CD4-positive, alpha-beta memory T cell (primary cell): ENCODE results near the gene CTDSPL. TPM values are rescaled to one million over a fixed set of nuclear protein-coding genes. Genes with fewer than 3 reads are reported as not detected.
A peak's percentile ranks its signal among the peaks of the same experiment; 100 is the strongest.

Experiments
- CTCF ChIA-PET: fragments of 350-600 bp; sonication (Branson Sonifier 250); formaldehyde crosslinking; loops from one replicate; lab custom pipeline; 2021; ENCODE audit warnings: inconsistent platforms; ENCODE audit not compliant: partially characterized antibody; lab: Charles Lee
- POLR2A ChIA-PET: fragments of 350-600 bp; sonication (Branson Sonifier 250); formaldehyde crosslinking; loops from one replicate; lab custom pipeline; 2021; ENCODE audit not compliant: partially characterized antibody; lab: Charles Lee
- DNase-seq, 5 donors: peaks; one replicate each; pipeline versions ENCODE4 v3.0.0 to v3.0.0-alpha.2; 2020 to 2022; ENCODE audit warnings: mixed read lengths in 1 of 5
- H3K27ac ChIP-seq: one replicate; pipeline ENCODE4 v1.7.0; 2013; ENCODE audit warnings: low read depth, low read length
- H3K27me3 ChIP-seq: 2 replicates; pipeline ENCODE4 v1.7.0; 2013; ENCODE audit warnings: mild to moderate bottlenecking, low read length, moderate library complexity; ENCODE audit not compliant: insufficient read depth
- H3K36me3 ChIP-seq: 2 replicates; pipeline ENCODE4 v1.7.0; 2013; ENCODE audit warnings: mild to moderate bottlenecking, low read length, moderate library complexity; ENCODE audit not compliant: insufficient read depth
- H3K4me1 ChIP-seq: 2 replicates; pipeline ENCODE4 v1.7.0; 2013; ENCODE audit warnings: mild to moderate bottlenecking, low read length, moderate library complexity; ENCODE audit not compliant: insufficient read depth
- H3K4me3 ChIP-seq, 2 donors: one replicate each; pipeline ENCODE4 v1.7.0; 2013; ENCODE audit warnings: low read length in 2 of 2, mild to moderate bottlenecking in 1 of 2
- H3K9me3 ChIP-seq, 2 donors: one replicate each; pipeline ENCODE4 v1.7.0; 2013; ENCODE audit warnings: low read length in 2 of 2, control low read depth in 1 of 2; ENCODE audit not compliant: control insufficient read depth in 1 of 2
- H3K27ac Mint-ChIP-seq, 7 donors: one replicate each; pipeline ENCODE4 v1.8.0; 2020 to 2021; ENCODE audit warnings: mixed read lengths in 7 of 7, mild to moderate bottlenecking in 6 of 7, inconsistent platforms in 3 of 7, moderate library complexity in 3 of 7
- H3K27me3 Mint-ChIP-seq, 2 donors: one replicate each; pipeline ENCODE4 v1.8.0; 2020 to 2021; ENCODE audit warnings: mixed read lengths in 2 of 2
- H3K36me3 Mint-ChIP-seq, 2 donors: one replicate each; pipeline ENCODE4 v1.8.0; 2020 to 2021; ENCODE audit warnings: mixed read lengths in 2 of 2, inconsistent platforms in 1 of 2, mild to moderate bottlenecking in 1 of 2
- H3K4me1 Mint-ChIP-seq, 4 donors: one replicate each; pipeline ENCODE4 v1.8.0; 2020 to 2021; ENCODE audit warnings: mixed read lengths in 4 of 4, mild to moderate bottlenecking in 1 of 4
- H3K4me3 Mint-ChIP-seq, 8 donors: one replicate each; pipeline ENCODE4 v1.8.0; 2020 to 2021; ENCODE audit warnings: mixed read lengths in 8 of 8, mild to moderate bottlenecking in 7 of 8, moderate library complexity in 6 of 8, inconsistent platforms in 3 of 8
- H3K9me3 Mint-ChIP-seq, 8 donors: one replicate each; pipeline ENCODE4 v1.8.0; 2020 to 2021; ENCODE audit warnings: mixed read lengths in 8 of 8, mild to moderate bottlenecking in 5 of 8, inconsistent platforms in 3 of 8, moderate library complexity in 1 of 8
- intact Hi-C: fragments of 100-400 bp; cut with micrococcal nuclease; formaldehyde crosslinking; loops from one replicate; pipeline ENCODE4 v1.15.1; 2023
- polyA plus RNA-seq, 2 donors: library from polyadenylated mRNA; unstranded; fragments of 300-500 nt; fragmentation: Illumina TruSeq; gene quantifications; one replicate each; pipeline ENCODE4 v1.2.3, GENCODE V29; 2021
- total RNA-seq, 2 experiments: library from RNA; stranded (reverse); gene quantifications; one replicate each; pipeline ENCODE4 v1.2.3, GENCODE V29; 2021

CTDSPL gene
- total and polyA plus RNA-seq, 4 experiments from 2014 or later: 0.08 to 0.73 (median 0.61) TPM; not detected in 1

DNA sequence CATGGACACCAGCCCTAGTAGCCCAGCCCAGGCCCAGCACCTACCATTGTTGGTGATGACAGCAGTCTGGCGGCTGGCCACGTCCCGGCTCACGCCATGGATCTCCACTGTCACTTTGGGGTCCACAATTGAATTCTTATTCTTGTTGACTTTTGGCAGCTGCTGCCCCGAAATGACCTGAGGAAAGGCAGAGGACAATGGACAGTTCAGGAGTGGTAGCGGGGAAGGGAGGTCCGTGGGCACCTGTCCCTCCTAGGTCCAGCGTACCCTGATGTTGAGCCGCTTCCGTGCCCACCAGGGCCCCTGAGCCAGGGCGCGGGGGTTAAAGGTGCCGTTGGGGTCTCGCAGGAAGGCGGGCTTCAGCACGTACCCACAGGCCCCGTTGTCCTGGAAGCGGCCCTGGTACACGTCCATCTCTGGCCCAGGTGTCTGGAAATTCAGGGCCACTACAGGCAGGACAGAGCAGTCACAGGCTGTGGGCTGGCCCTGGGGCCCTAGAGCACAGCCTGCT, 146.6 kb downstream of the CTDSPL start:
- Mint-ChIP-seq H3K4me1 (peaks cover 9 to 21% (median 15%) of the 10 kb centered on the region in 4 donors), H3K27me3 (no peaks in the 10 kb centered on the region), H3K36me3 (peaks cover 14 to 47% of the 10 kb centered on the region in 2 donors), H3K4me3 (no peak overlapping the region), H3K9me3 (no peaks in the 10 kb centered on the region), H3K27ac (peak overlapping the region in 2 of 7 donors; percentile 66 to 74)
- intact Hi-C loops: no loop called here
- Histone ChIP-seq H3K27ac (no peak overlapping the region), H3K4me3 (no peak overlapping the region), H3K36me3 (peaks cover 46% of the 10 kb centered on the region), H3K9me3 (no peaks in the 10 kb centered on the region), H3K4me1 (peaks cover 4% of the 10 kb centered on the region), H3K27me3 (no peaks in the 10 kb centered on the region)
- ChIA-PET CTCF (interaction anchor here (7.8 kb wide), 1 partner anchor 36 kb away, joined by 146 read pairs; no protein-coding TSS in a partner anchor), POLR2A (interaction anchor here (1.3 to 2.0 kb wide), 2 partner anchors 12 to 30 kb away, joined by 3 to 7 read pairs; partner anchors contain the start of gene DLEC1)
- peak in 1 of 5 donors; percentile 30 for DNase-seq

DNA sequence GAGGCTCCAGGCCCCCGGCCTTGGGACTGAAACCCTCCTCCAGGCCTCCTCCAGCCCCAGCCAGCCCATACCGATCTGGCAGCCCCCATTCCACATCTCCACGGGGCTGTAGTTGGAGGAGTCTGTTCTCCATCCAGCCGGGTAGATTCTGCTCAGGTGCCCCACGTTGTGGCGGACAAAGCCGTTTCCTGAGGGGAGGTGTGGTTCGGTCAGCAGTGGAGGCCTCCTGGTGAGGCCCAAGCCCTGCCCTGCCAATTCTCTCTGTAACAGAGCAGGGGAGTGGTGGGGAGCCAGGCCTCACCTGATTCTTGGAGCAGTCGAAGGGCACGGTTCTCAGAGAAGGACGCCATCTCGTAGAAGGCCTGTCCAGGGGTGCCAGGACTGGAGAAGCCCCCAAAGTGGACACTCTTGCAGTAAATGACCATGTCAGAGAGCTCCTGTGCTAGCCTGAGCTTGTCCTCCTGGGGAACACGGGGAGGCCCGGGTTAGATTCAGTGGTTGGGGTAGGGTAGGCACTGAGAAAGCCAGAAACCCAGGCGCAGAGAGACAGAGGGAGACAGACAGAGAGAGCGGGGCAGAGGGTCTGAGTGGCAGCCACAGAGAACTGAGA, 147.4 kb downstream of the CTDSPL start:
- intact Hi-C loops: no loop called here
- peak overlapping the region in 2 of 7 donors; percentile 72 to 77 for H3K27ac Mint-ChIP-seq

DNA sequence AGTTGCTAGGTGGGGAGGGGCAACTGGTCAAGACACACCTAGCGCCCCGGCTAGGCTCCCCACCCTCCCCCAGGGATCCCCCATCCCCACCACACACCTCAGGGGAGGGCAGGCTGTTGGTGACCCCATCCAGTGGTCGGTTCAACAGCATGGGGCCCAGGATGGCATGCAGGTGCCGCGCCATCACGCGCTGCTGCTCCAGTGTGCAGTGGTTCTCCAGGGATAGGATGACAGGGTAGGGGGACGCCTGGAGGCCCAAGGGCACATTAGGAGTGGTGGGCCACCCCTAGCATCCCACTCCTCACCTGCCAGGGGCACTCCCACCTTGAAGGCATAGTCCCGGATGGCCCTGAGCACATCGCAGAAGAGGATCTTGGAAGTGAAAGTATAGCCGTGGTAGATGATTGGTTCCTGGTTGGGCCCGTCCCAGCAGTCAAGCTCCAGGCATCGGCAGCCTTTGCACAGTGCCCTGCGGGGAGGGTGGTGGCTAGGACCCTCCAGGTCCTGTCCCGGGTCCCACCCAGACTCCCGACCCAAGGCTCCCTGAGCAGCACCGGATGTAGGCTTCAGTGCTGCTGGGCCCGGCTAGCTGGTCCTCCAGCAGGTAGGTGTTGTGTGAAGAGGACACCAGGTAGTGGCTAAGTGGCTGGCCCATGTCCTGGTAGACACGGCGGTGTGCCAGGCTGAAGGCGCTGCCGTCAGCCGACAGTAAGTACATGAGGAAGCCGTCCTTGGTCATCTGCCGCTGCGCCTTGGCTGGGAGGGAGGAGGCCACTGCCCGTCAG, 148.3 kb downstream of the CTDSPL start:
- peak overlapping the region in 1 of 7 donors; percentile 84 for H3K27ac Mint-ChIP-seq
- no peaks in the 10 kb centered on the region for H3K27me3 Mint-ChIP-seq
- no peaks in the 10 kb centered on the region for H3K9me3 ChIP-seq
- peak in 1 of 5 donors; percentile 33 for DNase-seq
- no peak overlapping the region for H3K4me3 ChIP-seq
- H3K27ac ChIP-seq: no peak overlapping the region
- peaks cover 23 to 54% of the 10 kb centered on the region in 2 donors for H3K36me3 Mint-ChIP-seq
- H3K36me3 ChIP-seq: peaks cover 53% of the 10 kb centered on the region
- H3K4me1 Mint-ChIP-seq: peaks cover 0 to 7% (median 3%) of the 10 kb centered on the region in 4 donors
- POLR2A ChIA-PET: interaction anchor here (1.2 to 2.0 kb wide), 3 partner anchors 9 to 29 kb away, joined by 3 to 7 read pairs (median 4); partner anchors contain the start of gene DLEC1
- intact Hi-C loops: no loop called here
- H3K27me3 ChIP-seq: no peaks in the 10 kb centered on the region
- H3K4me3 Mint-ChIP-seq: no peak overlapping the region
- CTCF ChIA-PET: interaction anchor here (1.1 kb wide), 1 partner anchor 29 kb away, joined by 3 read pairs; the partner anchor contains the start of gene DLEC1
- H3K9me3 Mint-ChIP-seq: peaks cover 0 to under 1% (median 0%) of the 10 kb centered on the region in 8 donors
- no peaks in the 10 kb centered on the region for H3K4me1 ChIP-seq

More for the DNA sequence above, 147.4 kb downstream of the CTDSPL start:
- peaks cover 53% of the 10 kb centered on the region for H3K36me3 ChIP-seq
- peaks cover 20 to 53% of the 10 kb centered on the region in 2 donors for H3K36me3 Mint-ChIP-seq
- DNase-seq: peak in 1 of 5 donors; percentile 17
- H3K4me1 ChIP-seq: peaks cover 2% of the 10 kb centered on the region
- no peak overlapping the region for H3K4me3 ChIP-seq
- H3K9me3 Mint-ChIP-seq: no peaks in the 10 kb centered on the region
- POLR2A ChIA-PET: interaction anchor here (1.2 to 2.0 kb wide), 4 partner anchors 8 to 29 kb away, joined by 3 to 7 read pairs (median 4); partner anchors contain the start of gene DLEC1
- CTCF ChIA-PET: no interaction called here
- H3K9me3 ChIP-seq: no peaks in the 10 kb centered on the region
- H3K4me1 Mint-ChIP-seq: peaks cover 7 to 16% (median 11%) of the 10 kb centered on the region in 4 donors
- no peak overlapping the region for H3K27ac ChIP-seq
- no peaks in the 10 kb centered on the region for H3K27me3 ChIP-seq
- no peak overlapping the region for H3K4me3 Mint-ChIP-seq
- H3K27me3 Mint-ChIP-seq: no peaks in the 10 kb centered on the region

DNA sequence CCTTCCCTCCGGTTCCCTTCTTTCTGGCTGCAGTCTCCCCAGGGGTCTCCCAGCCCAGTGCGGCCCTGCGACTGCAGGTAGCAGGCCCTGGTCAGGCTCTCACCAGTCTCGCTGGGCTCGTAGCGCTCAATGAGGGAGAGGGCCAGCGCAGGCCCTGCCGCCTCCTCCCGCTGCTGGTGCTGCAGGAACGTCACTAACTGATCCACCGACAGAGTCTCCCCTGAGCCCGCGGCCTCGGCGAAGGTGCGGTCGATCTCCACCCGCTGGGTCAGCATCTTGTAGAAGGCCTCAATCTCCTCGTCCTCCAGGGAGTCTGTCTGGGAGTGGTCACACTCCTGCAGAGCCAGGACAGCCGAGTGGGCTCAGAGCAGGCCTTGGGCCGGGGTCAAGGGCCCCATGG, 149.4 kb downstream of the CTDSPL start:
- DNase-seq: no peak
- H3K9me3 ChIP-seq: no peaks in the 10 kb centered on the region
- intact Hi-C loops: no loop called here
- H3K4me1 ChIP-seq: no peaks in the 10 kb centered on the region
- POLR2A ChIA-PET: no interaction called here
- H3K9me3 Mint-ChIP-seq: peaks cover 0 to 3% (median 0%) of the 10 kb centered on the region in 8 donors
- no peak overlapping the region for H3K4me3 ChIP-seq
- CTCF ChIA-PET: interaction anchor here (0.8 to 1.0 kb wide), 2 partner anchors 8 to 29 kb away, joined by 3 read pairs; no protein-coding TSS in a partner anchor
- H3K36me3 Mint-ChIP-seq: peaks cover 34 to 57% of the 10 kb centered on the region in 2 donors
- no peak overlapping the region for H3K27ac ChIP-seq
- H3K36me3 ChIP-seq: peaks cover 54% of the 10 kb centered on the region
- H3K4me1 Mint-ChIP-seq: peaks cover 0 to 1% (median 0%) of the 10 kb centered on the region in 4 donors
- no peaks in the 10 kb centered on the region for H3K27me3 ChIP-seq
- H3K4me3 Mint-ChIP-seq: no peak overlapping the region
- H3K27ac Mint-ChIP-seq: no peak overlapping the region
- H3K27me3 Mint-ChIP-seq: no peaks in the 10 kb centered on the region

DNA sequence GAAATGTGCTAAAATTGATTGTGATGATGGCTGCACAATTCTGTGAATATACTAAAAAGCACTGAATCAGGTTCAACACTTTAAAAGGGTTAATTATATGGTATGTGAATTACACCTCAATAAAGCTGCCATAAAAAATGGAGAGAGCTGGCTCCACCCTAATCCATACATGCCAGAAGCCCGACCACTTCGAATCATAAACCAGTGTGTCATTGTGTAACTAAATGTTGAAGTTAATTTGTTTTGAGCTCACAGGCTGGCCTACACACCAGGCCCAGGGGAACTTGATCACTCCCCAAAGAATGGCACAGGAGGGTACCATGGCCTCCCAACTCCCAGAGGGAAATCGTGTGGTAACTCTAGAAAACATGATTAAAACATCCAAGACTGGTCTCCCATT, 153.8 kb downstream of the CTDSPL start:
- no peaks in the 10 kb centered on the region for H3K9me3 ChIP-seq
- H3K9me3 Mint-ChIP-seq: peaks cover 0 to 8% (median 0%) of the 10 kb centered on the region in 8 donors
- peak overlapping the region in 2 of 7 donors; percentile 2 to 60 for H3K27ac Mint-ChIP-seq
- no peaks in the 10 kb centered on the region for H3K4me1 ChIP-seq
- intact Hi-C loops: no loop called here
- no peaks in the 10 kb centered on the region for H3K27me3 Mint-ChIP-seq
- H3K4me3 ChIP-seq: no peak overlapping the region
- POLR2A ChIA-PET: no interaction called here
- peaks cover 49% of the 10 kb centered on the region for H3K36me3 ChIP-seq
- peaks cover 2 to 6% (median 5%) of the 10 kb centered on the region in 4 donors for H3K4me1 Mint-ChIP-seq
- no peak for DNase-seq
- no peak overlapping the region for H3K27ac ChIP-seq
- H3K4me3 Mint-ChIP-seq: no peak overlapping the region
- CTCF ChIA-PET: interaction anchor here (1.9 kb wide), 1 partner anchor 12 kb away, joined by 6 read pairs; no protein-coding TSS in a partner anchor
- H3K36me3 Mint-ChIP-seq: peaks cover 68 to 74% of the 10 kb centered on the region in 2 donors
- H3K27me3 ChIP-seq: no peaks in the 10 kb centered on the region

DNA sequence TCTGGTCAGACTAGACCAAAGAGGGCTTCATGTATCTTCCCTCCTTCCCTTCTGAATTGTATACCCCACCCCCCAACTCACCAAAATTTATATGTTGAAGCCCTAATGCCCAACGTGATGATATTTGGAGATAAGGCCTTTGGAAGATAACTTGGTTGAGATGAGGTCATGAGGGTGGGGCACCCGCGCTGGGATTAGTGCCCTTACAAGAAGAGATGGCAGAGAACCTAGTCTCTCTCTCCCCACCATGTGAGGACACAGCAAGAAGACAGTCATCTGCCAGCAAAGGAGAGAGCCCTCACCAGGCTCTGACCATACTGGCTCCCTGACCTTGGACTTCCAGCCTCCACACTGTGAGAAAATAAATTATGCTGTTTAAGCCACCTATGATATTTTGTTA, 154.3 kb downstream of the CTDSPL start:
- H3K27me3 ChIP-seq: no peaks in the 10 kb centered on the region
- Mint-ChIP-seq H3K27me3 (no peaks in the 10 kb centered on the region), H3K36me3 (peaks cover 72% of the 10 kb centered on the region in 2 donors), H3K9me3 (peaks cover 0 to 8% (median 0%) of the 10 kb centered on the region in 8 donors), H3K27ac (no peak overlapping the region), H3K4me3 (no peak overlapping the region), H3K4me1 (peaks cover 5 to 9% (median 8%) of the 10 kb centered on the region in 4 donors)
- H3K4me3 ChIP-seq: no peak overlapping the region
- POLR2A ChIA-PET: no interaction called here
- H3K4me1 ChIP-seq: no peaks in the 10 kb centered on the region
- H3K27ac ChIP-seq: no peak overlapping the region
- no peaks in the 10 kb centered on the region for H3K9me3 ChIP-seq
- no peak for DNase-seq
- CTCF ChIA-PET: interaction anchor here (1.9 kb wide), 1 partner anchor 12 kb away, joined by 6 read pairs; no protein-coding TSS in a partner anchor
- peaks cover 45% of the 10 kb centered on the region for H3K36me3 ChIP-seq
- intact Hi-C loops: no loop called here
